Astrocyte of the hippocampus (primary cell): ENCODE results near the gene RPL36.

Experiments used
- DNase-seq: peaks from one replicate; pipeline ENCODE4 v3.0.0; 2011; ENCODE audit warnings: low read depth, low spot score

Gene RPL36

GRCh38 chr19:5690125-5690954 is at the start of gene RPL36:
TSS of gene RPL36 (plus strand) at chr19:5690295. CDS start at chr19:5690508, 213 bp downstream.
- peak; percentile 99 for DNase-seq

- no peak for DNase-seq
These were observed 48.9 kb upstream of the RPL36 start for GRCh38 chr19:5641171-5641570.

DNA sequence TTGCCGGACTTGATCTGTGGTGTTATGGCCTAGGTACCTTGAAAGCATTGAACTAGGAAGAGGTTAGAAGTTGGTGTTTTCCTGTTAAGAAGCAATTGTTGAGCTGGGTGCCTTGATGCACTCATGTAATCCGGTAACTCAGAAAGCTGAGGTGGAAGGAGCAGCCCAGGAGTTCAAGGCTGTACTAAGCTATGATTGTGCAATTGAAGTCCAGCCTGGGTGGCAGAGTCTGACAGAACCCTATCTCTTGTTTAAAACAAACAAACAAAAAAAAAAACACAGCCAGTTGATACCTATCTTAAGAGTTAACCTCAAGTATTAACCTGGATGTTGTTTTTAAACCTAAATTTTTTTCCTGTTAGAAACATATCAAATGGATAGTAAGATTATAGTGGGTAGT is 47.9 kb upstream of the RPL36 start:
- no peak for DNase-seq

GRCh38 chr19:5643060-5643459 is 47.0 kb upstream of the RPL36 start:
- DNase-seq = no peak

- peak; percentile 23 for DNase-seq
These were observed 46.1 kb upstream of the RPL36 start for GRCh38 chr19:5644037-5644436.

- DNase-seq = no peak
These were observed 44.7 kb upstream of the RPL36 start for GRCh38 chr19:5645409-5645808.

GRCh38 chr19:5646703-5647102 is 43.4 kb upstream of the RPL36 start:
- no peak for DNase-seq

GRCh38 chr19:5648464-5648863 is 41.6 kb upstream of the RPL36 start:
- DNase-seq = no peak

- no peak for DNase-seq
These were observed 38.7 kb upstream of the RPL36 start for GRCh38 chr19:5651361-5651760.

DNA sequence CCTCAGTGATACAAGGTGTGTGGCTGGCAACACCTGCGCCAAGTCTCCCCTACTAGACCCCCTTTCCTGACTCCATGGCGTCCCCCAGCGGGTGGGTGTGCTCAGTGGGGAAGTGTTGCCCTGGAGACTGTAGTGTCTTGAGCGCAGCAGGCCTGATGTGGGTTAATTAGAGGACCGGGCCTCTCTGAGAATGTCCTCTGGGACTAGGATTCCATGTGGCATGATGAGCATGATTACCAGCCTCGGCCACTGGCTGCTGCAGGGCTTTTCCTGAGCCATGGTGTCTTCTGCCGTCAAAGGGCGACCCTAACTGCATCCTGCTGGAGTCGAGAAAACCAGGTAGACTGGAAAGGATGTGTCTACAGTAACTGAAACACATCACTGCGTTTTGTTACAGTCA is 37.8 kb upstream of the RPL36 start:
- no peak for DNase-seq

DNA sequence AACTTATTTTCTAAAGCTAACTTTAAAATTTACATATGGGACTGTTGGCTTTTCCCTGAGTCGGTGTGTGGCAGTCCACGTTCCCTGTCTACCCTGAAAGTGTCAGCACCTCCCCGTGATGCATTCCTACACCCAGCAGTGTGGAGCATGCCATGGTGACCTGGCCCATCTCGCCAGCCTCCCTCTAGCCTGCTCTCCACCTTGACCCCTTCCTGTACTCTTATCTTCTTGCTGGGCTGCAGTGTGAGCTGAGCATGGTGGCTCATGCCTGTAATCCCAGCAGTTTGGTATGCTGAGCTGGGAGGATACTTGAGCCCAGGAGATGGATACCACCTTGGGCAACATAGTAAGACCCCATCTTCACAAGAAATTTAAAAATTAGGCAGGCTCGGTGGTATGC is 35.2 kb upstream of the RPL36 start:
- no peak for DNase-seq

DNA sequence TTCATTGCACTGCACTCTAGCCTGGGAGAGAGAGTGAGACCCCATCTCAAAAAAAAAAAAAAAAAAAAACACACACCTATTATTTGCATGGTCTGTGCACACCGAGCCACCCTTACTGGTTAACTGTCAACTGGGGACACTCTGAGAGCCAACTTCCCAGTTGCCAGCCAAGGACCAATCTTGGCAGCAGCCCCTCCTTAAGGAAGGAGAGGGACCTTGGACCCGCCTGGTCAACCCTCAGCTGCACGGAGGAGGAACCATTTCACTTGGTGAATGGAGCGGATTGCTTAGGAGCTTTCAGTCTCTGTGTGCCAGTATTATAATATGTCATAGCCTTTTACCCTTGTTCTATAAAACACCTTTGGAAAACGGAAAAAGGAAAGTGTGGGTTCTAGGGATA is 34.7 kb upstream of the RPL36 start:
- DNase-seq = no peak

DNA sequence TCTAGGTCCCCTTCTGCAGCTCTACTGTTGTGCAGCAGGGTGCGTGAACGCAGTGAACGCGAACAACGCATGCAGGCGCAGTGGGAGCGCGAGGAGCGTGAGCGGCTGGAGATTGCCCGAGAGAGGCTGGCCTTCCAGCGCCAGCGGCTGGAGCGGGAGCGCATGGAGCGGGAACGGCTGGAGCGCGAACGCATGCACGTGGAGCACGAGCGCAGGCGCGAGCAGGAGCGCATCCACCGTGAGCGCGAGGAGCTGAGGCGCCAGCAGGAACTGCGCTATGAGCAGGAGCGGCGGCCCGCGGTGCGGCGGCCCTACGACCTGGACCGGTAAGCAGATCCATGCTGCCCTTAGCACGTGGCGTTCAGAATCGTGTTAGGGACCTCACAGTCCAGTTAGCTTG is 28.6 kb upstream of the RPL36 start:
- no peak for DNase-seq

DNA sequence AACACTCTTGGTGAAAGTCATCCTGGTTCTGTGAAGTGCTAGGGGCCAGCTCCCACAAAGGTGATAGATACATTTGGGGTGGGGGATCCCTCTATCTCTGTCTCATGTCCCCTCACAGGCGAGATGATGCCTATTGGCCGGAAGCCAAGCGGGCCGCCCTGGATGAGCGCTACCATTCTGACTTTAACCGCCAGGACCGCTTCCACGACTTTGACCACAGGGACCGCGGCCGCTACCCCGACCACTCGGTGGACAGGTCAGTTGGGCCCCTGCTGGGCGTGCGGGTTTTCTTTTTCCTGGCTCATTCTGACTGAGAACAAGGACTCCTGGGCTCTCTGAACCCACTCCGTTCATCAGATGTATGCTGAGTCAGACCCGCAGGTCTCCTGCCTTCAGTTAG is 26.2 kb upstream of the RPL36 start:
- DNase-seq = no peak

DNA sequence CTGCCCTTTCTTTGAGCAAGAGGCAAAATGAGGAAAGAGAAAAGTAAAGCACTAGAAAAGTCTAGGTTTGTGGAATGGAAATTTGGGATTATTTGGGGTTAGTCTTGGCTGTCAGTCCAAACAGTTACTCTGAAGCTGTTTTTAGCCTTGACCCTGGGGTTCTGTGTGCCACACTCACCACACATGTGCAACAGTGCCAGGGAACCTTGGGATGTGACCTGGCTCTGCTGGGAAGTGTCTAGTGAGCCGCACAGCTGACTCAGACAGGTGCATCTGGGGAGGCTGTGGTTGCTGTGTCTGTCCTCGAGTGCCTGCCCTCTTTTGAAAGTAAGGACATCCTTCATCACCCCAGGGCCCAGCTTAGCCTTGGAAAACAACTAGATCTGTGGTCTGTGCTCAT is 25.6 kb upstream of the RPL36 start:
- DNase-seq = no peak

- peak; percentile 53 for DNase-seq
These were observed 24.1 kb upstream of the RPL36 start for GRCh38 chr19:5665781-5666513.

- no peak for DNase-seq
These were observed 23.0 kb upstream of the RPL36 start for GRCh38 chr19:5666921-5667610.

DNA sequence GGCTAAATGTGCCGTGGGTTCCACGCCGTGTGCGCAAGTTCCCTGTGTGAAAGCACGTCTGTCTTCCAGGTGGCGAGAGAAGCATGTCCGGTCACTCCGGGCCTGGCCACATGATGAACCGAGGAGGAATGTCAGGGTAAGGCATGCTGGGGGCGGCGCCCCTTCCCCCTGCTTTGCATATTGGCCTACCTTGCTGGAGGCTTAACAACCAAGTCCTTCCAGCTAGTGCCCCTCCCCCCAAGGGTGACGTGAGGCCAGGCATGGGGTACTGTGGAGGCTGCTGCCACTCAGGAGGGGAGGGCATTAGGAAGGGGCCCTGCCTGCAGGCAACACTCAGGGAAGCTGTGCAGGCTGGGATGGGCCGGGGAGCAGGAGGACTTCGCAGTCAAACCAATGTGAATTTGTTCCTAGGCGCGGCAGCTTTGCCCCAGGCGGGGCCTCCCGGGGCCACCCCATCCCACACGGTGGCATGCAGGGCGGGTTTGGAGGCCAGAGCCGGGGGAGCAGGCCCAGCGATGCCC is 22.3 kb upstream of the RPL36 start:
- no peak for DNase-seq

GRCh38 chr19:5669212-5669611 is 20.9 kb upstream of the RPL36 start:
- no peak for DNase-seq

DNA sequence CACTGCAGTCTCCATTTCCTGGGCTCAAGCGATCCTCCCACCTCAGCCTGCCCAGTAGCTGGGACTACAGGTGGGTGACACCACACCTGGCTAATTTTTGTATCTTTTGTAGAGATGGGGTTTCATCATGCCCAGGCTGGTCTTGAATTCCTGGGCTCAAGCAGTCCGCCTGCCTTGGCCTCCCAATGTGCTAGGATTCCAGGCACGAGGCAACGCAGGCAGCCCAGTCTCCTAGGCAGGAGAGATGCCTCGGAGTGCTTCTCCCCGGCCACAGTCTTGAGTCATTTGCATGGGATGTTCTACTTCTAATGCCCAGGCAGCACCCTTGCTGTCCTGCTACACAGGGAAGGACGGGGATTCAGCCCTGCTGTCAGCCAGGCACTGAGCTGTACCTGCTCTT is 18.5 kb upstream of the RPL36 start:
- DNase-seq = no peak

- DNase-seq = no peak
These were observed 17.2 kb upstream of the RPL36 start for GRCh38 chr19:5672708-5673459.

GRCh38 chr19:5673752-5674151 is 16.3 kb upstream of the RPL36 start:
- no peak for DNase-seq
